Choroid plexus epithelial cell (primary cell): Measurements from ENCODE around the gene RAB33A.

Experiments
- DNase-seq: peaks from one replicate; pipeline ENCODE4 v3.0.0-alpha.2; 2010; ENCODE audit warnings: low read depth
- H3K4me3 ChIP-seq: 2 replicates; pipeline ENCODE4 v1.5.1; 2011; ENCODE audit warnings: low read depth, mild to moderate bottlenecking, control low read depth, low read length, moderate library complexity
- TF ChIP-seq, protein P1 (sequence below): conservative IDR thresholded peaks from 2 replicates; pipeline ENCODE4 v1.5.1; 2011; ENCODE audit warnings: low read depth, mild to moderate bottlenecking, control low read depth, inconsistent platforms, low read length, moderate library complexity

The RAB33A gene

DNA sequence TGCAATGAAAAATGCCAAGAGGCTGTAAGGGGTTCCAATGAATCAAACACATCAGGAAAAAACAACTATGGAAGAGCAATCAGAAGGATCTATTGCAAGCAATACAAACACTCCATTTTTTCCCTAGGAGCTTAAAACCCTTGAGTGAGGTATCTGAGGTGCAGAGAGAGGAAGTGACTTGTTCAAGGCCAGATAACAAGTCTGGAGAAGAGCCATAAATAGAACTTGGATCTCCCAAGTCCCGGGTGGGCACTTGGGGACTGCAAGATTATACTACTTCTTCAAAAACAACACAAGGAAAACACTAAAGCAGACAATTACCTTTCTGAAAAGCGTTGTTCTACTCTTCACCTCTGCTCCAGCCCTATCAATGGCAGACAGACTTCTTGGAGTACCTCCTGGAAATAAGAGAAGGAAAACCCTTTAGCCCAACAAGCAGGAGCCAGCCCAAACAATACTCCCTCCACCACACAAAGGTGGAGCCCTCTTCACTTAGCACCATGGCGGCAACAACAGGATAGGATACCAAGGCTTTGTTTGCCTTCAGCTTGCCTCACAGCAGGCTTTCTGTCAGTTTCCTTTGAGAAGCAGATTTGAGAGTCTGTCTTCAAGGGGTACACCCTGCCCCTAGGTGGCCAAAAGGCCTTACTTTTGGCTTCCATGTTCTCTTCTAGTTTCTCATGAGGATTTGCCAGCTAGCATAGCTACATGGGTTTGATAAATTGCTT, 32.1 kb upstream of the RAB33A start:
- peak; percentile 25 for DNase-seq
- TF ChIP-seq, protein P1, sequence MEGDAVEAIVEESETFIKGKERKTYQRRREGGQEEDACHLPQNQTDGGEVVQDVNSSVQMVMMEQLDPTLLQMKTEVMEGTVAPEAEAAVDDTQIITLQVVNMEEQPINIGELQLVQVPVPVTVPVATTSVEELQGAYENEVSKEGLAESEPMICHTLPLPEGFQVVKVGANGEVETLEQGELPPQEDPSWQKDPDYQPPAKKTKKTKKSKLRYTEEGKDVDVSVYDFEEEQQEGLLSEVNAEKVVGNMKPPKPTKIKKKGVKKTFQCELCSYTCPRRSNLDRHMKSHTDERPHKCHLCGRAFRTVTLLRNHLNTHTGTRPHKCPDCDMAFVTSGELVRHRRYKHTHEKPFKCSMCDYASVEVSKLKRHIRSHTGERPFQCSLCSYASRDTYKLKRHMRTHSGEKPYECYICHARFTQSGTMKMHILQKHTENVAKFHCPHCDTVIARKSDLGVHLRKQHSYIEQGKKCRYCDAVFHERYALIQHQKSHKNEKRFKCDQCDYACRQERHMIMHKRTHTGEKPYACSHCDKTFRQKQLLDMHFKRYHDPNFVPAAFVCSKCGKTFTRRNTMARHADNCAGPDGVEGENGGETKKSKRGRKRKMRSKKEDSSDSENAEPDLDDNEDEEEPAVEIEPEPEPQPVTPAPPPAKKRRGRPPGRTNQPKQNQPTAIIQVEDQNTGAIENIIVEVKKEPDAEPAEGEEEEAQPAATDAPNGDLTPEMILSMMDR: no peak
- H3K4me3 ChIP-seq: no peak overlapping the region

- peak; percentile 71 for DNase-seq
- no peak overlapping the region for H3K4me3 ChIP-seq
- TF ChIP-seq, protein P1: peak; percentile 31
These were observed 27.3 kb upstream of the RAB33A start for GRCh38 chrX:130144509-130144908.

DNA sequence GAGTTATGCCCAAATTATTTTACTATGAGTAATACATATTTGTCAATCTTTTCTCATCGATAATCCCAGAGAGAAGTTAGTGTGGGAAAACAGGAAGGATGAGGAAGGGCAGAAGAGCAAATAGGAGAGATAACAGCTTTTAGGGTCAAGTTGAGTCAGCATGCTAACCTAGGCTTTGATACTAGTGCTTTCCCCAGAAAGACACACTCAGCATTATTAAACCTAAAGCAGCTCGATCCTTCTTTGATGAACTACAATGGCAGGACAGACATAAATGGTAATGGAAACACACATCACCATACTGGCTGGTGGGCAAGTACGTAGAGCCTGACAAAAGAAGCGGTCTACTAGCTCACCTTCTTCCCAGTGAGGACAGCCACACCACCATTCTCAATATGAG, 26.6 kb upstream of the RAB33A start:
- H3K4me3 ChIP-seq: no peak overlapping the region

GRCh38 chrX:130147631-130148030, 24.1 kb upstream of the RAB33A start:
- TF ChIP-seq, protein P1: no peak
- no peak for DNase-seq
- no peak overlapping the region for H3K4me3 ChIP-seq

More for the DNA sequence above, 26.6 kb upstream of the RAB33A start:
- TF ChIP-seq, protein P1: no peak
- DNase-seq: no peak

- TF ChIP-seq, protein P1: no peak
- no peak overlapping the region for H3K4me3 ChIP-seq
- DNase-seq: no peak
These were observed 16.2 kb upstream of the RAB33A start for GRCh38 chrX:130155564-130155963.

DNA sequence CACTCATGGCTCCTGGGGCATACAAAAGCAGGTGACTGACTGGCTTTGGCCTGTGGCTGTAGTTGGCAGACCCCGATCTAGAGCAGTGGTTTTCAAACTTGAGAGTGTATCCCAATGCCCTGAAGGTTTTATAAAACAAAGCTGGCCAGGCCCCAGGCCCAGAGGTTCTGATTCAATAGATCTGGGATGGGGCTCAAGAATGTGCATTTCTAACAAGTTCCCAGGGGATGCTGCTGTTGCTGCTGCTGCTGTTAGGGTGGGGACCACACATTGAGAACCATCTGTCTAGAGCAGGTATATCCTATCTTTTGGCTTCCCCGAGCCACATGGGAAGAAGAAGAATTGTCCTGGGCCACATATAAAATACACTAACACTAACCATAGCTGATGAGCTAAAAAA, 13.5 kb upstream of the RAB33A start:
- no peak overlapping the region for H3K4me3 ChIP-seq
- DNase-seq: no peak
- TF ChIP-seq, protein P1: no peak

DNA sequence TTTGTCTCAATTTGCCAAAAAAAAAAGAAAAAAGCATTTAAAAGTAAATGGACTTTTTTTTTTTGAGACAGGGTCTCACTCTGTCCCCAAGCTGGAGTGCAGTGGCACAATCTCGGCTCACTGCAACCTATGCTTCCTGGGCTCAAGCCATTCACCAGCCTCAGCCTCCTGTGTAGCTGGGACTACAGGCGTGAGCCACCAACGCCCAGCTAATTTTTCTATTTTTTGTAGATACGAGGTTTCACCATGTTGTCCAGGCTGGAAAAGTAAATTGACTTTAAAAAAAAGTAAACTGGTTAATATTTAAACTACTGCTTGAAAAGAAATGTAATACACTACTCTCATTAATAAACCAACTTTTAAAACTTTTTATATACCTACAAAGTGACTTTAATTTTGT, 12.0 kb upstream of the RAB33A start:
- DNase-seq: no peak
- TF ChIP-seq, protein P1: no peak
- H3K4me3 ChIP-seq: no peak overlapping the region
